ENCODE data around the gene PAH. TPM values are rescaled to one million over a fixed set of nuclear protein-coding genes. Genes with fewer than 3 reads are reported as not detected.

Gene PAH
- total RNA-seq, 6 experiments from 2014 or later = not detected

DNA sequence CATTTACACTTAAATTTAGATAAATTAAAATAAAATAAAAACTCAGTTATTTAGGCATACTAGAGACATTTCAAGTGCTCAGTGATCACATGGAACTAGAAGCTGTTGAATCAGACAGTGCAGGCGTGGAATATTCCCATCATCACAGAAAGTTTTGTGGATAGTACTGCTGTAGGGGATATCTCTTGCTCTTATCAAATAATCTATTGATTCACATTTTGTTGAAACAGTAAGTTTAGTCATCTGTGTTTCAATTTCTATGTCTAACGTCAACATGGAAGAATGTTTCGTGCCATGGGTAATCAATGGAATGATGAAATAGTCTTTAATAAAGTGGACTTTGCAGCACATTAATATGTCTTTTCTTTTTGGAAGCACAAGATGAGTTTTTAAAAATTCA, 108.6 kb downstream of the PAH start:
- H3K27ac Mint-ChIP-seq = no peak overlapping the region
- no peak overlapping the region for H3K4me3 Mint-ChIP-seq
- H3K4me1 Mint-ChIP-seq (ENCODE audit: low read depth) = no peaks in the 10 kb centered on the region
- H3K36me3 Mint-ChIP-seq (ENCODE audit: low read depth) = no peaks in the 10 kb centered on the region
- no peak for DNase-seq
- H3K27me3 Mint-ChIP-seq (ENCODE audit: insufficient read depth) = peaks cover 4% of the 10 kb centered on the region; the same call in 1 of the 2 replicates
- TF ChIP-seq, protein P1, sequence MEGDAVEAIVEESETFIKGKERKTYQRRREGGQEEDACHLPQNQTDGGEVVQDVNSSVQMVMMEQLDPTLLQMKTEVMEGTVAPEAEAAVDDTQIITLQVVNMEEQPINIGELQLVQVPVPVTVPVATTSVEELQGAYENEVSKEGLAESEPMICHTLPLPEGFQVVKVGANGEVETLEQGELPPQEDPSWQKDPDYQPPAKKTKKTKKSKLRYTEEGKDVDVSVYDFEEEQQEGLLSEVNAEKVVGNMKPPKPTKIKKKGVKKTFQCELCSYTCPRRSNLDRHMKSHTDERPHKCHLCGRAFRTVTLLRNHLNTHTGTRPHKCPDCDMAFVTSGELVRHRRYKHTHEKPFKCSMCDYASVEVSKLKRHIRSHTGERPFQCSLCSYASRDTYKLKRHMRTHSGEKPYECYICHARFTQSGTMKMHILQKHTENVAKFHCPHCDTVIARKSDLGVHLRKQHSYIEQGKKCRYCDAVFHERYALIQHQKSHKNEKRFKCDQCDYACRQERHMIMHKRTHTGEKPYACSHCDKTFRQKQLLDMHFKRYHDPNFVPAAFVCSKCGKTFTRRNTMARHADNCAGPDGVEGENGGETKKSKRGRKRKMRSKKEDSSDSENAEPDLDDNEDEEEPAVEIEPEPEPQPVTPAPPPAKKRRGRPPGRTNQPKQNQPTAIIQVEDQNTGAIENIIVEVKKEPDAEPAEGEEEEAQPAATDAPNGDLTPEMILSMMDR (IDR thresholded peaks at IDR 0.05) = no peak
- no peaks in the 10 kb centered on the region for H3K9me3 Mint-ChIP-seq

DNA sequence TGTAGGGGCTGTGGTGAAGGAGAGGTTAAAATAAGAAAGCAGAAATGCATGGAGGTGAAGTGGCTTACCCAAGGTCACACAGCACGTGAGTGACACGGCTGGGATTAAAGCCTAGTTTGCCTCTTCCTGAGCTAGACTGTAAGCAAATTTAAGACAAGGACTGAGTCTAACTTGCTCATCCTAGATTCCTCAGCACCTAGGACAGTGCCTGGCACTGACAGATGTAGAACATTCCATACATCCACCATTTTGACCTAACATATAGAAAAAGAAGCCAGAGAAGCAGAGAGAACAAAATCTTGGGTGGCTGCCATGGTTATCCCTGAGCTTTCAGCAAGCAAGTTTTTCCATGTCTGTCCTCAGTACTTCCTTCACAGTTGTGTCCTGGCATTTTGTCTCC, 110.5 kb downstream of the PAH start:
- TF ChIP-seq, protein P1 (IDR thresholded peaks at IDR 0.05) = no peak
- no peaks in the 10 kb centered on the region for H3K27me3 Mint-ChIP-seq (ENCODE audit: insufficient read depth)
- no peaks in the 10 kb centered on the region for H3K36me3 Mint-ChIP-seq (ENCODE audit: low read depth)
- H3K27ac Mint-ChIP-seq = no peak overlapping the region
- DNase-seq = no peak
- no peaks in the 10 kb centered on the region for H3K9me3 Mint-ChIP-seq
- H3K4me1 Mint-ChIP-seq (ENCODE audit: low read depth) = no peaks in the 10 kb centered on the region
- H3K4me3 Mint-ChIP-seq = no peak overlapping the region

DNA sequence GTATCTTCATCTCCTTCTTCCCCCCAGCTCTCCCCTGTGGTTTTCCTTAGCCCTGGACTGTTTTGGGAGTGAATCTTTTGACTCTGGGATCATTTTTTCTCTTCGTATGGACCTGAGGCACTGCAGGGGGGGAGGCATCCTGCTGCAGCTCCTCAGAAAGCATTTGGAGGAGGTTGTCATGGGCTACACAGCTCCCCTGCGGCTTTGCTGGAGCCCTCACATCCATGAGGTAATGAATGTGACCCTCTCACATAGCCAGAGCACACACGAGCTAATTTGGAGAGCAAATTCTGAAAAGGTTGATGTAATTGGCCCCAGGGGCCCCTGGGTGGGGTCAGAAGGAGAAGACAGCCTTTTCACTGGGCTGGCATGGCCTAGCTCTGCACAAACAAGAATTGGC, 110.9 kb downstream of the PAH start:
- no peak overlapping the region for H3K27ac Mint-ChIP-seq
- H3K9me3 Mint-ChIP-seq = no peaks in the 10 kb centered on the region
- H3K27me3 Mint-ChIP-seq (ENCODE audit: insufficient read depth) = no peaks in the 10 kb centered on the region
- DNase-seq = no peak
- no peaks in the 10 kb centered on the region for H3K36me3 Mint-ChIP-seq (ENCODE audit: low read depth)
- H3K4me3 Mint-ChIP-seq = no peak overlapping the region
- TF ChIP-seq, protein P1 (IDR thresholded peaks at IDR 0.05) = no peak
- no peaks in the 10 kb centered on the region for H3K4me1 Mint-ChIP-seq (ENCODE audit: low read depth)

- Mint-ChIP-seq H3K4me1 (ENCODE audit: low read depth) (no peaks in the 10 kb centered on the region), H3K9me3 (no peaks in the 10 kb centered on the region), H3K27me3 (ENCODE audit: insufficient read depth) (no peaks in the 10 kb centered on the region), H3K27ac (no peak overlapping the region), H3K36me3 (ENCODE audit: low read depth) (no peaks in the 10 kb centered on the region), H3K4me3 (no peak overlapping the region)
- no peak for DNase-seq
- TF ChIP-seq, protein P1 (IDR thresholded peaks at IDR 0.05) = no peak
Observed at GRCh38 chr12:102800565-102800964, 116.5 kb downstream of the PAH start.

DNA sequence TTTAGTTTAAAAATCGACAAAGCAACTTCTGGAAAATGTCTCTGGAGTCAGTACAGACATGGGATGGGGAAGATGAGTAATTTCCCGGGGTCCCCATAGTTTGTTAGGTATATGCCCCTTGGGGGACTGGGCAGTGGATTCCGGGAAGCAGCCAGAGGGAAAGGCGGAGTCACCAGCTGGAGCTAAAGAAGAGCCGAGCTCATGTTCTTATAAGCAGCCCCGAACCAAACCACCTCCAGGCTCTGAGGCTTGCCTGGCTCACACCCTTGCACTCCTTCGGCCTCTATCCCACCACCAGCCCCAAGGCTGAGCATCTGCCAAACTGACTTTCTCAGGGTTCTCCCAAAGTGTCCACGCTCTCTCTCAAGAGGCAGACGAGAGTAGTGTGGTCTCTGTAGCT, 117.8 kb downstream of the PAH start:
- TF ChIP-seq, protein P1 (IDR thresholded peaks at IDR 0.05) = no peak
- H3K27ac Mint-ChIP-seq = no peak overlapping the region

DNA sequence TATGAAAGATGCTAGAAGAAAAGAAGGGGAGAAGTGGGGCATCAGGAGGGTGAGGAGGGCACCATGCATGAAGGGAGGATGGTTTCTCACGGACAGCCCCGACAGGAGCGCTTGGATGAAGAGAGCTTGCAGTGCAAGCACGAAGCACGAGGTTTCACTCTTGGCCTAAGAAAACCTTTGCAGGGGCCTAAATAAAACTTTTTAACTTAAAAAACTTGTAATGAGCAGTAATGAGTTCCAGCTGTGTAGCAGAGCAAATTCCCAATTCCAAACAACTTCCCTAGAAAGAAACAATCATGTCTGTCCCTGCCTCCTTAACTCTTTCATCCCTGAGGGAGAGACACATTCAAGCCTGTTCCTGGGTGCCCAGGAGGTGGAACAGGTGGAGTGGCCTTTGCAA, 119.5 kb downstream of the PAH start:
- no peak overlapping the region for H3K4me3 Mint-ChIP-seq
- no peak for DNase-seq
- H3K36me3 Mint-ChIP-seq (ENCODE audit: low read depth) = no peaks in the 10 kb centered on the region
- H3K9me3 Mint-ChIP-seq = no peaks in the 10 kb centered on the region
- no peaks in the 10 kb centered on the region for H3K4me1 Mint-ChIP-seq (ENCODE audit: low read depth)
- H3K27me3 Mint-ChIP-seq (ENCODE audit: insufficient read depth) = peaks cover 3% of the 10 kb centered on the region; the same call in 1 of the 2 replicates
- no peak overlapping the region for H3K27ac Mint-ChIP-seq
- TF ChIP-seq, protein P1 (IDR thresholded peaks at IDR 0.05) = no peak

More for the DNA sequence above, 117.8 kb downstream of the PAH start:
- Mint-ChIP-seq H3K36me3 (ENCODE audit: low read depth) (no peaks in the 10 kb centered on the region), H3K27me3 (ENCODE audit: insufficient read depth) (no peaks in the 10 kb centered on the region; the same call in 1 of the 2 replicates), H3K4me1 (ENCODE audit: low read depth) (no peaks in the 10 kb centered on the region), H3K4me3 (no peak overlapping the region), H3K9me3 (no peaks in the 10 kb centered on the region)
- no peak for DNase-seq
